HepG2 (cell line): Measurements from ENCODE around the gene TEDC1. TPM values are rescaled to one million over a fixed set of nuclear protein-coding genes. Genes with fewer than 3 reads are reported as not detected.

Experiments
- AGO2 ChIP-seq: fragments of 200-400 bp; formaldehyde crosslinking; optimal IDR thresholded peaks from 2 replicates; pipeline ENCODE3; 2017; ENCODE audit warnings: mild to moderate bottlenecking, low read depth, low read length, moderate library complexity
- AKAP8 ChIP-seq: sonication (generic); formaldehyde crosslinking; IDR thresholded peaks from 2 replicates; pipeline ENCODE4 v1.5.1; 2020; ENCODE audit warnings: mild to moderate bottlenecking, missing genetic modification reagents
- ARNT2 ChIP-seq: sonication (generic); formaldehyde crosslinking; IDR thresholded peaks from 2 replicates; pipeline ENCODE4 v1.8.0; 2022; ENCODE audit warnings: mild to moderate bottlenecking, low read depth, missing genetic modification reagents, moderate library complexity
- EEA1 ChIP-seq: sonication (generic); formaldehyde crosslinking; IDR thresholded peaks from 2 replicates; pipeline ENCODE4 v1.5.1; 2020; ENCODE audit warnings: mild to moderate bottlenecking, missing genetic modification reagents, borderline replicate concordance
- HMGA1 ChIP-seq: sonication (generic); formaldehyde crosslinking; conservative IDR thresholded peaks from 2 replicates; pipeline ENCODE4 v1.4.0; 2020; ENCODE audit warnings: missing genetic modification reagents
- HNRNPK ChIP-seq: fragments of 200-400 bp; formaldehyde crosslinking; IDR thresholded peaks from 2 replicates; pipeline ENCODE4 v1.6.1; 2018; ENCODE audit warnings: low read length, low read depth, moderate library complexity, mild to moderate bottlenecking; ENCODE audit not compliant: poor library complexity, severe bottlenecking
- KAT2B ChIP-seq: fragments of 150-350 bp; IDR thresholded peaks from 2 replicates; pipeline ENCODE4 v1.6.1; 2014; ENCODE audit warnings: low read depth, low read length, borderline replicate concordance
- MEF2D ChIP-seq: sonication (generic); formaldehyde crosslinking; IDR thresholded peaks from 2 replicates; pipeline ENCODE4 v1.5.1; 2020; ENCODE audit warnings: mild to moderate bottlenecking, missing genetic modification reagents
- MIER2 ChIP-seq: IDR thresholded peaks from 2 replicates; pipeline ENCODE4 v1.6.1; 2016; ENCODE audit warnings: missing biosample characterization, missing genetic modification reagents
- MLLT10 ChIP-seq: sonication (generic); formaldehyde crosslinking; IDR thresholded peaks from 2 replicates; pipeline ENCODE4 v1.4.0; 2020; ENCODE audit warnings: missing genetic modification reagents
- RFX3 ChIP-seq: IDR thresholded peaks from 2 replicates; pipeline ENCODE4 v1.6.1; 2016; ENCODE audit warnings: missing biosample characterization, missing genetic modification reagents
- SALL2 ChIP-seq: sonication (generic); formaldehyde crosslinking; IDR thresholded peaks from 2 replicates; pipeline ENCODE4 v1.8.1; 2023; ENCODE audit warnings: mild to moderate bottlenecking, missing genetic modification reagents, inconsistent platforms
- TOE1 ChIP-seq: sonication (generic); formaldehyde crosslinking; IDR thresholded peaks from 2 replicates; pipeline ENCODE4 v1.4.0; 2020; ENCODE audit warnings: mild to moderate bottlenecking, missing genetic modification reagents
- ZFP36L2 ChIP-seq: sonication (generic); formaldehyde crosslinking; IDR thresholded peaks from 2 replicates; pipeline ENCODE4 v1.4.0; 2020; ENCODE audit warnings: missing genetic modification reagents
- ZNF160 ChIP-seq: sonication (generic); formaldehyde crosslinking; IDR thresholded peaks from 2 replicates; pipeline ENCODE4 v1.8.0; 2022; ENCODE audit warnings: mild to moderate bottlenecking, inconsistent platforms, missing genetic modification reagents
- ZNF556 ChIP-seq: sonication (generic); formaldehyde crosslinking; IDR thresholded peaks from 2 replicates; pipeline ENCODE4 v1.4.0; 2020; ENCODE audit warnings: mild to moderate bottlenecking, missing genetic modification reagents, borderline replicate concordance
- ZNF781 ChIP-seq: sonication (generic); formaldehyde crosslinking; IDR thresholded peaks from 2 replicates; pipeline ENCODE4 v1.5.1; 2020; ENCODE audit warnings: borderline replicate concordance, mild to moderate bottlenecking, missing genetic modification reagents; ENCODE audit errors: not compliant biosample characterization
- ZNF878 ChIP-seq: sonication (generic); formaldehyde crosslinking; IDR thresholded peaks from 2 replicates; pipeline ENCODE4 v1.8.1; 2023; ENCODE audit warnings: mild to moderate bottlenecking, missing genetic modification reagents, moderate library complexity
- polyA plus RNA-seq, 8 experiments: library from polyadenylated mRNA; depleted of rRNA in 3 of 8; stranded (reverse) in 7 of 8; unstranded in 1 of 8; fragments of >200 nt; fragmentation: Illumina TruSeq in 4 of 8; extraction: Trizol in 4 of 8; gene quantifications; 2 replicates each; pipeline versions ENCODE4 v1.2.1 to v1.2.3, GENCODE V29; 2011 to 2016; ENCODE audit warnings: low read depth in 4 of 8, missing spikeins in 1 of 8, mixed read lengths in 1 of 8; ENCODE audit not compliant: insufficient read depth in 1 of 8
- total RNA-seq, 5 experiments: library from RNA; depleted of rRNA; stranded (reverse); fragments of >200 nt; fragmentation: Illumina TruSeq; extraction: Trizol; gene quantifications; 2 replicates each; pipeline ENCODE4 v1.2.3, GENCODE V29; 2016; ENCODE audit warnings: low read depth in 1 of 5
- TF ChIP-seq, protein P1 (sequence below): sonication (generic); formaldehyde crosslinking; IDR thresholded peaks from 2 replicates; pipeline ENCODE4 v1.4.0; 2020; ENCODE audit warnings: mild to moderate bottlenecking, missing genetic modification reagents
- TF ChIP-seq, protein P2 (sequence below): sonication (generic); formaldehyde crosslinking; IDR thresholded peaks from 2 replicates; pipeline ENCODE4 v1.8.1; 2023; ENCODE audit warnings: mild to moderate bottlenecking, missing genetic modification reagents
- TF ChIP-seq, protein P3 (sequence below): IDR thresholded peaks from 2 replicates; pipeline ENCODE4 v1.6.1; 2016; ENCODE audit warnings: missing genetic modification reagents, missing compliant biosample characterization
- TF ChIP-seq, protein P4 (sequence below): sonication (generic); formaldehyde crosslinking; conservative IDR thresholded peaks from 2 replicates; pipeline ENCODE4 v1.8.0; 2022; ENCODE audit warnings: low read depth, missing genetic modification reagents
- TF ChIP-seq, protein P5 (sequence below): sonication (generic); formaldehyde crosslinking; IDR thresholded peaks from 2 replicates; pipeline ENCODE4 v1.4.0; 2020; ENCODE audit warnings: mild to moderate bottlenecking, low read depth, missing genetic modification reagents

Gene TEDC1
- total and polyA plus RNA-seq, 2 of the 13 experiments (the other 11 are each of a cell fraction or from before 2014, with no cell fraction given): 5.7 to 27.4 TPM

DNA sequence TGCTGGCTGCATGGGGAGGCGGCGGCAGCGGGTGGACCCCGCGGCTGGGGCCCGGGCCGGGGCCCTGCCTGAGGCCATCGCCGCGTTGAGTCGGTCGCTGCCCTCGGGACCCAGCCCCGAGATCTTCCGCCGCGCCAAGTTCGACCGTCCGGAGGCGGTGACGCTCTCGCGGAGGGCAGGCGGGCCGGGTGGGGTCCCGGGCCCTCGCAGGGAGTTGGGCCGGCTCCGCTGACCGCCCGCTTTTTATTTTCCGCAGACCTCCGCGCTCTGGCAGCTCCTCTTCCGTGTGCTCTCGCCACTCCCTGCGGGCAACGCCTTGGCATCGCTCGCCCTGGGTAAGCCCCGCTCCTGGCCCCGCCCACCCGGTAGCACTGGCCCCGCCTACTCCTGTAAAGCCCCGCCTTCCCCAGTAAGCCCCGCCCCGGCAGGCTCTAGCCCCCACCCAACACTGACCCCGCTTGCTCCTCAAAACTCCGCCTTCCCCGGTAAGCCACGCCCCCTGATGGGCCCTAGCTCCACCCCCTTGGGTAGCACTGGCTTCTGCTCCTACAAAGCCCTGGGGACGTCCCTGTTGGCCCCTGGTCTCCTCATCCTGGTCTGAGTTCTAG lies 424 bp downstream of the TEDC1 start (continued):
- TF ChIP-seq KAT2B: no peak
- no peak for TF ChIP-seq MIER2 (CRISPR knock-in tag)
- TF ChIP-seq, protein P1, sequence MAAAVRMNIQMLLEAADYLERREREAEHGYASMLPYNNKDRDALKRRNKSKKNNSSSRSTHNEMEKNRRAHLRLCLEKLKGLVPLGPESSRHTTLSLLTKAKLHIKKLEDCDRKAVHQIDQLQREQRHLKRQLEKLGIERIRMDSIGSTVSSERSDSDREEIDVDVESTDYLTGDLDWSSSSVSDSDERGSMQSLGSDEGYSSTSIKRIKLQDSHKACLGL (CRISPR knock-in tag): no peak
- no peak for TF ChIP-seq ZFP36L2 (CRISPR knock-in tag)
- TF ChIP-seq, protein P2, sequence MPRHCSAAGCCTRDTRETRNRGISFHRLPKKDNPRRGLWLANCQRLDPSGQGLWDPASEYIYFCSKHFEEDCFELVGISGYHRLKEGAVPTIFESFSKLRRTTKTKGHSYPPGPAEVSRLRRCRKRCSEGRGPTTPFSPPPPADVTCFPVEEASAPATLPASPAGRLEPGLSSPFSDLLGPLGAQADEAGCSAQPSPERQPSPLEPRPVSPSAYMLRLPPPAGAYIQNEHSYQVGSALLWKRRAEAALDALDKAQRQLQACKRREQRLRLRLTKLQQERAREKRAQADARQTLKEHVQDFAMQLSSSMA (CRISPR knock-in tag): no peak
- TF ChIP-seq, protein P3, sequence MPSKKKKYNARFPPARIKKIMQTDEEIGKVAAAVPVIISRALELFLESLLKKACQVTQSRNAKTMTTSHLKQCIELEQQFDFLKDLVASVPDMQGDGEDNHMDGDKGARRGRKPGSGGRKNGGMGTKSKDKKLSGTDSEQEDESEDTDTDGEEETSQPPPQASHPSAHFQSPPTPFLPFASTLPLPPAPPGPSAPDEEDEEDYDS (CRISPR knock-in tag): no peak
- TF ChIP-seq, protein P4, sequence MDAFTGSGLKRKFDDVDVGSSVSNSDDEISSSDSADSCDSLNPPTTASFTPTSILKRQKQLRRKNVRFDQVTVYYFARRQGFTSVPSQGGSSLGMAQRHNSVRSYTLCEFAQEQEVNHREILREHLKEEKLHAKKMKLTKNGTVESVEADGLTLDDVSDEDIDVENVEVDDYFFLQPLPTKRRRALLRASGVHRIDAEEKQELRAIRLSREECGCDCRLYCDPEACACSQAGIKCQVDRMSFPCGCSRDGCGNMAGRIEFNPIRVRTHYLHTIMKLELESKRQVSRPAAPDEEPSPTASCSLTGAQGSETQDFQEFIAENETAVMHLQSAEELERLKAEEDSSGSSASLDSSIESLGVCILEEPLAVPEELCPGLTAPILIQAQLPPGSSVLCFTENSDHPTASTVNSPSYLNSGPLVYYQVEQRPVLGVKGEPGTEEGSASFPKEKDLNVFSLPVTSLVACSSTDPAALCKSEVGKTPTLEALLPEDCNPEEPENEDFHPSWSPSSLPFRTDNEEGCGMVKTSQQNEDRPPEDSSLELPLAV (CRISPR knock-in tag): no peak
- no peak for TF ChIP-seq MEF2D (CRISPR knock-in tag)
- TF ChIP-seq, protein P5, sequence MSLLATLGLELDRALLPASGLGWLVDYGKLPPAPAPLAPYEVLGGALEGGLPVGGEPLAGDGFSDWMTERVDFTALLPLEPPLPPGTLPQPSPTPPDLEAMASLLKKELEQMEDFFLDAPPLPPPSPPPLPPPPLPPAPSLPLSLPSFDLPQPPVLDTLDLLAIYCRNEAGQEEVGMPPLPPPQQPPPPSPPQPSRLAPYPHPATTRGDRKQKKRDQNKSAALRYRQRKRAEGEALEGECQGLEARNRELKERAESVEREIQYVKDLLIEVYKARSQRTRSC (CRISPR knock-in tag): no peak
- 0 out of 2 replicates have a peak, but pooled peaks have one; percentile 35 for TF ChIP-seq ZNF160 (CRISPR knock-in tag)
- no peak for TF ChIP-seq MLLT10 (CRISPR knock-in tag)
- 0 out of 2 replicates have a peak, but pooled peaks have one; percentile 9 for TF ChIP-seq ZNF878
- TF ChIP-seq HNRNPK: no peak
- TF ChIP-seq EEA1 (CRISPR knock-in tag): peak; percentile 57; the same call in 1 of the 2 replicates
- TF ChIP-seq ZNF556 (CRISPR knock-in tag): no peak
- 0 out of 2 replicates have a peak, but pooled peaks have one; percentile 5 for TF ChIP-seq SALL2
- peak; percentile 100 for TF ChIP-seq AGO2
- no peak for TF ChIP-seq RFX3 (CRISPR knock-in tag)
- peak; percentile 25 for TF ChIP-seq AKAP8
- no peak for TF ChIP-seq HMGA1 (CRISPR knock-in tag)
- peak; percentile 45; the same call in 1 of the 2 replicates for TF ChIP-seq ARNT2 (CRISPR knock-in tag)
- TF ChIP-seq TOE1: no peak
- TF ChIP-seq ZNF781 (CRISPR knock-in tag): no peak
